GM23248 (cell line): ENCODE results near the gene AHSA1. TPM values are rescaled to one million over a fixed set of nuclear protein-coding genes. Genes with fewer than 3 reads are reported as not detected.

Experiments used
- DNase-seq: peaks from one replicate; pipeline ENCODE4 v3.0.0-alpha.2; 2015
- H2AFZ ChIP-seq: fragments of 200-600 bp; sonication (generic); 2 replicates; pipeline ENCODE4 v1.6.1; 2016; ENCODE audit warnings: antibody characterized with exemption
- H3F3A ChIP-seq: fragments of 200-600 bp; sonication (generic); 2 replicates; pipeline ENCODE4 v1.6.1; 2016; ENCODE audit warnings: mild to moderate bottlenecking, antibody characterized with exemption, mixed run types; ENCODE audit not compliant: insufficient read depth
- H3K27ac ChIP-seq: fragments of 200-600 bp; sonication (generic); 2 replicates; pipeline ENCODE4 v1.5.1; 2016; ENCODE audit warnings: mild to moderate bottlenecking
- H3K27me3 ChIP-seq: fragments of 200-600 bp; sonication (generic); replicated peaks from 2 replicates; pipeline ENCODE4 v1.6.1; 2016; ENCODE audit warnings: mild to moderate bottlenecking; ENCODE audit not compliant: insufficient read depth
- H3K36me3 ChIP-seq: fragments of 200-600 bp; sonication (generic); 2 replicates; pipeline ENCODE4 v1.6.1; 2016; ENCODE audit warnings: low read depth, mild to moderate bottlenecking
- H3K4me1 ChIP-seq: fragments of 200-600 bp; sonication (generic); 2 replicates; pipeline ENCODE4 v1.6.1; 2016; ENCODE audit warnings: mild to moderate bottlenecking; ENCODE audit not compliant: insufficient read depth
- H3K4me2 ChIP-seq: fragments of 200-600 bp; sonication (generic); one replicate; pipeline ENCODE4 v1.6.1; 2016; ENCODE audit warnings: mild to moderate bottlenecking; ENCODE audit not compliant: unreplicated experiment
- H3K4me3 ChIP-seq: fragments of 200-600 bp; sonication (generic); 2 replicates; pipeline ENCODE4 v1.5.1; 2016; ENCODE audit warnings: mild to moderate bottlenecking
- H3K79me2 ChIP-seq: fragments of 200-600 bp; sonication (generic); 2 replicates; pipeline ENCODE4 v1.6.1; 2016; ENCODE audit warnings: mild to moderate bottlenecking; ENCODE audit not compliant: insufficient read depth
- H3K9ac ChIP-seq: fragments of 200-600 bp; sonication (generic); 2 replicates; pipeline ENCODE4 v1.6.1; 2016; ENCODE audit warnings: mild to moderate bottlenecking
- H3K9me2 ChIP-seq: fragments of 200-600 bp; sonication (generic); 2 replicates; pipeline ENCODE4 v1.6.1; 2016; ENCODE audit warnings: mixed run types, mild to moderate bottlenecking, moderate library complexity; ENCODE audit not compliant: insufficient read depth
- H3K9me3 ChIP-seq: fragments of 200-600 bp; sonication (generic); one replicate; pipeline ENCODE4 v1.6.1; 2017; ENCODE audit warnings: low read depth
- H4K20me1 ChIP-seq: fragments of 200-600 bp; sonication (generic); 2 replicates; pipeline ENCODE4 v1.6.0; 2016; ENCODE audit not compliant: insufficient read depth
- EZH2 ChIP-seq: fragments of 200-600 bp; sonication (generic); IDR thresholded peaks from 2 replicates; pipeline ENCODE4 v1.6.1; 2018; ENCODE audit warnings: antibody characterized with exemption, mild to moderate bottlenecking; ENCODE audit not compliant: insufficient read depth, poor library complexity, severe bottlenecking
- EZH2phosphoT487 ChIP-seq: fragments of 200-600 bp; sonication (generic); IDR thresholded peaks from 2 replicates; pipeline ENCODE4 v1.6.1; 2018; ENCODE audit warnings: antibody characterized with exemption, moderate library complexity, mild to moderate bottlenecking, low read depth; ENCODE audit not compliant: insufficient read depth
- WGBS, 2 experiments: methylation state at CpG; one replicate each; pipeline ENCODE4 v1.1.6; 2015 to 2017; ENCODE audit warnings: low lambda C conversion rate in 2 of 2, low coverage in 1 of 2; ENCODE audit errors: missing lambda C conversion rate in 2 of 2; 5-methylcytosine and 5-hydroxymethylcytosine counted together
- in situ Hi-C: fragments of 300-500 bp; cut with MboI; formaldehyde crosslinking; loops from 2 replicates; pipeline ENCODE4 v1.15.0; 2020
- polyA plus RNA-seq: library from polyadenylated mRNA; unstranded; fragments of >200 nt; fragmentation: Nextera tagmentation; extraction: Ambion mirVana; gene quantifications from 2 replicates; pipeline ENCODE4 v1.2.1, GENCODE V29; 2016
- total RNA-seq: library from RNA; depleted of rRNA; stranded (reverse); fragments of >200 nt; shearing (Covaris generic); gene quantifications from 2 replicates; pipeline ENCODE4 v1.2.3, GENCODE V29; 2014

AHSA1 gene
- total and polyA plus RNA-seq, 2 experiments from 2014 or later = 122 to 130 TPM

- WGBS, 2 experiments = 78 to 84% methylated on average over 5 of the region's 5 CpGs
- Histone ChIP-seq H3F3A (0 out of 2 replicates have a peak, but pooled peaks cover 11% of the 10 kb centered on the region), H4K20me1 (no peaks in the 10 kb centered on the region), H3K4me2 (no peak overlapping the region), H3K4me3 (no peak overlapping the region), H2AFZ (no peak overlapping the region), H3K79me2 (no peaks in the 10 kb centered on the region), H3K36me3 (peaks cover 37% of the 10 kb centered on the region; the same call in 1 of the 2 replicates), H3K4me1 (no peaks in the 10 kb centered on the region), H3K27ac (no peak overlapping the region), H3K9ac (no peak overlapping the region), H3K27me3 (no peaks in the 10 kb centered on the region), H3K9me3 (no peaks in the 10 kb centered on the region), H3K9me2 (no peaks in the 10 kb centered on the region)
- no peak for DNase-seq
- in situ Hi-C loops = loop anchor here (10.0 kb wide), 1 partner anchor 237 kb away; the partner anchor contains the start of genes ALKBH1 and SLIRP
- TF ChIP-seq EZH2phosphoT487 (no peak), EZH2 (no peak)
Observed at GRCh38 chr14:77467801-77468200, 9.9 kb downstream of the AHSA1 start.

DNA sequence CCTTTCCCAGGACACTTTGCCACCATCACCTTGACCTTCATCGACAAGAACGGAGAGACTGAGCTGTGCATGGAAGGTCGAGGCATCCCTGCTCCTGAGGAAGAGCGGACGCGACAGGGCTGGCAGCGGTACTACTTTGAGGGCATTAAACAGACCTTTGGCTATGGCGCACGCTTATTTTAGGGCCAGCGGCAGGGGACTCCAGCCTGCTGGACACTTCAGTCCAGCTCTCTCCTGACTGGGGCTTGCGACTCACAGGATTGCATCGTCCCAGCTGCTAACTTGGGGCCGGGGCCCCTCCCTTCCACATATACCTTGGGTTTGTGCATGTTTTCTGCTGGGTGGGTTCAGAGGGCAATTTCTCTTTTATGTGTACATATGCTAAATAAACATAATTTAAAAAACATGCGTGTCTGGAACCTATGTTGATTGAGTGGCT, 11.2 kb downstream of the AHSA1 start:
- Histone ChIP-seq H4K20me1 (no peaks in the 10 kb centered on the region), H3K27ac (no peak overlapping the region), H3K4me3 (no peak overlapping the region), H3K36me3 (peaks cover 37% of the 10 kb centered on the region; the same call in 1 of the 2 replicates), H3K4me1 (no peaks in the 10 kb centered on the region), H3K9me3 (no peaks in the 10 kb centered on the region), H3K79me2 (no peaks in the 10 kb centered on the region), H3K4me2 (no peak overlapping the region), H3K9ac (no peak overlapping the region), H3K9me2 (no peaks in the 10 kb centered on the region), H3F3A (0 out of 2 replicates have a peak, but pooled peaks cover 11% of the 10 kb centered on the region), H2AFZ (no peak overlapping the region), H3K27me3 (peaks cover under 1% of the 10 kb centered on the region; the same call in 1 of the 2 replicates)
- 85 to 86% methylated on average over 14 of the region's 14 CpGs for WGBS, 2 experiments
- TF ChIP-seq EZH2 (no peak), EZH2phosphoT487 (no peak)
- in situ Hi-C loops = loop anchor here (10.0 kb wide), 1 partner anchor 236 kb away; the partner anchor contains the start of genes ALKBH1 and SLIRP
- DNase-seq = no peak

DNA sequence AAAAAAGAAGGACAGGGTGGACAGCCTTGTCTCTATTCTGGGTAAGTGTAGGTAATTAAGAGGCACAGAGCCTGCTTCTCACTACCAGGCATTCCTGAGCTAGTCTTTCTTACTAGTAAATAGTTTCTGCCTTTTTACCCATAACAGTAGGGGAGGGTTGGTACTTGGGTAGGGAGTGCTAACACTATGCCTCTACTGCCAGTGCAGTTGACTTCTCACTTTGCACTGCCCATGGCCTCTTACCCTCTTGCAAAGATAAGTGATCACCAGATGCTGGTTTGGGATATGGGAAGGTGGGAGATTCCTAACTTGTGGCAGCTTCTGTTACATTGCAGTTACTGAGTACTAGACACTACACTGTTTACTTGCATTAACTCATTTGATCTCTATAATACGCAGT, 11.6 kb downstream of the AHSA1 start:
- Histone ChIP-seq H3K36me3 (peaks cover 33% of the 10 kb centered on the region; the same call in 1 of the 2 replicates), H3K4me1 (no peaks in the 10 kb centered on the region), H3K9ac (no peak overlapping the region), H3K27ac (no peak overlapping the region), H3K4me2 (no peak overlapping the region), H3K4me3 (no peak overlapping the region), H4K20me1 (no peaks in the 10 kb centered on the region), H3K9me2 (no peaks in the 10 kb centered on the region), H3K79me2 (no peaks in the 10 kb centered on the region), H3K9me3 (no peaks in the 10 kb centered on the region), H3F3A (0 out of 2 replicates have a peak, but pooled peaks cover 11% of the 10 kb centered on the region), H3K27me3 (peaks cover 4% of the 10 kb centered on the region; the same call in 1 of the 2 replicates), H2AFZ (no peak overlapping the region)
- TF ChIP-seq EZH2 (no peak), EZH2phosphoT487 (no peak)
- no peak for DNase-seq
- 91 to 100% methylated on average over 1 of the region's 1 CpG for WGBS, 2 experiments
- in situ Hi-C loops = loop anchor here (10.0 kb wide), 1 partner anchor 235 kb away; the partner anchor contains the start of genes ALKBH1 and SLIRP

DNA sequence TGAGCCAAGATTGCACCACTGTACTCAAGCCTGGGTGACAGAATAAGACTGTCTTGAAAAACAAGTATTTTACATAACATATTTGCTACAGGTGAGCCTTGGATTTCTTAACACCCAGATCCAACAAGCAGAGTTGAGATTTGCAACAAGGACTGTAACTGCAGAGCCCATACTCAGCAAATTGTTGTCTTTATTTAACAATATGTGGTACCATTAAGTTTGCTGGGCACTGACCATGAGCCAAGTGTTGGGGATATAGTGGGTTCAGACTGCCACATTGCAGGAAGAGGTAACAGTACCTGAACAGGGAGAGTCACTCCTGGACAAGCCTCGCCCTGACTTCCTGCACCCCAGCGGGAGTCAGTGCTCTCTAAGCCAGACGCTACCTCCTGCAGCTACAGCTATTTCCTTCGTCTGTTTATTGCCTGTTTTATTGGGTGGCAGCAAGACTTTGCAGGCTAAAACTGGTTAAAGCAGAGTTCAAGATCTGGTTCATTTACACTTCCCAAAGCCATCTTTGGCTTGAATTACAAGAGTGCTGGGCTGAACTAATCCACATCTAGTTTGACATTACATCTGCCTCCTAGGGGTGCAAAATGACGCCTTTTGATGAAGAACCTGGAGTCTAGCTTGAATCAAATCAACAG, 12.5 kb downstream of the AHSA1 start:
- no peaks in the 10 kb centered on the region for H3K79me2 ChIP-seq
- 46 to 58% methylated on average over 5 of the region's 5 CpGs for WGBS, 2 experiments

More for the DNA sequence above, 12.5 kb downstream of the AHSA1 start:
- no peaks in the 10 kb centered on the region for H3K9me2 ChIP-seq
- DNase-seq = no peak
- peaks cover 25% of the 10 kb centered on the region; the same call in 1 of the 2 replicates for H3K36me3 ChIP-seq
- H3K27me3 ChIP-seq = peaks cover 8% of the 10 kb centered on the region; the same call in 1 of the 2 replicates
- H2AFZ ChIP-seq = no peak overlapping the region
- H3K4me2 ChIP-seq = no peak overlapping the region
- H4K20me1 ChIP-seq = no peaks in the 10 kb centered on the region
- H3K4me3 ChIP-seq = no peak overlapping the region
- H3K9ac ChIP-seq = no peak overlapping the region
- 0 out of 2 replicates have a peak, but pooled peaks cover 11% of the 10 kb centered on the region for H3F3A ChIP-seq
- no peak overlapping the region for H3K27ac ChIP-seq
- no peaks in the 10 kb centered on the region for H3K9me3 ChIP-seq
- H3K4me1 ChIP-seq = no peaks in the 10 kb centered on the region
- in situ Hi-C loops = no loop called here
- TF ChIP-seq EZH2 (no peak), EZH2phosphoT487 (no peak)
